ENCODE measurements around the gene DNAJC6.

Gene DNAJC6

DNA sequence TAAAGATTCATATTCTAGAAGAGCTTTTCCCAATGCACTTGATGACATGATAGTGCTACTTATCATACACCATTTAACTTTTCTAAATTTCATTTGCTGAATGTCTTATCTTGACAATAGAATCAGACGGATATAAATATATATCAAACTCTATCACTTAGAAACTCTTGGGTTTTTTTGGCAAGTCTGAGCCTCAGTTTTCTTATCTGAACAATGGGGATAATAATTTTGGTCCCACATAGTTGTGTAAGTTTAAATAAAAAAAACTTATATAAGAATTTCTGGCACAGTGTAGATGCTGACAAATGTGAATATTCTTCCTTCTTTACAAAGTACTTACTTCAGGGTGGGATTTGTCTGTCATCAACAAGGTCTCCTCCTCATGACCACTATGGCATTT, 89.7 kb downstream of the DNAJC6 start:
- no peak for TF ChIP-seq CTCF (IDR thresholded peaks at IDR 0.05)
- Histone ChIP-seq H3K27ac (no peak overlapping the region), H3K4me3 (no peak overlapping the region)
- no peak for DNase-seq (ENCODE audit: low spot score)

GRCh38 chr1:65401612-65402011, 92.3 kb downstream of the DNAJC6 start:
- Histone ChIP-seq H3K27ac (no peak overlapping the region), H3K4me3 (no peak overlapping the region)
- TF ChIP-seq CTCF (IDR thresholded peaks at IDR 0.05), result no peak
- no peak for DNase-seq (ENCODE audit: low spot score)

GRCh38 chr1:65404941-65405340, 95.6 kb downstream of the DNAJC6 start:
- no peak overlapping the region for H3K27ac ChIP-seq
- no peak for TF ChIP-seq CTCF (IDR thresholded peaks at IDR 0.05)

GRCh38 chr1:65407877-65408276, 98.5 kb downstream of the DNAJC6 start:
- no peak for TF ChIP-seq CTCF (IDR thresholded peaks at IDR 0.05)
- Histone ChIP-seq H3K27ac (no peak overlapping the region), H3K4me3 (no peak overlapping the region)
- DNase-seq (ENCODE audit: low spot score), result no peak

More at GRCh38 chr1:65404941-65405340, 95.6 kb downstream of the DNAJC6 start:
- H3K4me3 ChIP-seq, result no peak overlapping the region
- DNase-seq (ENCODE audit: low spot score), result no peak

DNA sequence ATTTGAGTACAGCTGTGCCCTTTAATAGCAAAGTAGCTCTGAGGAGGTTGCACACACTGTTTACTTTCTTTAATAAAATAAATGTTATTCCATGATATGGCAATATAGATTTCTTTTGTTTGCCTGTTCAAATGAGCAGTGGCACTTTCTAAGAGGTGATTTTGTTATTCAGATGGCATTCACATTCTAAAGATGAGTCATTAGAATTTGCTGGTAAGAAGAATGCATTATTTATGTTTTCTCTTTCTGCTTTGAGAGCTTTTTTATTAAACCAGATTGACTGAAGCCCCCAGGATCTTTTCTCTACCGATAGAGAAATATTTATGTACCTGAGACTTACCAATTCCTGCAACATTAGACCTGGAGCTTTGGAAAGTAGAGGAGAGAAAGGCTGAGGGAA, 100.0 kb downstream of the DNAJC6 start:
- H3K4me3 ChIP-seq, result no peak overlapping the region

DNA sequence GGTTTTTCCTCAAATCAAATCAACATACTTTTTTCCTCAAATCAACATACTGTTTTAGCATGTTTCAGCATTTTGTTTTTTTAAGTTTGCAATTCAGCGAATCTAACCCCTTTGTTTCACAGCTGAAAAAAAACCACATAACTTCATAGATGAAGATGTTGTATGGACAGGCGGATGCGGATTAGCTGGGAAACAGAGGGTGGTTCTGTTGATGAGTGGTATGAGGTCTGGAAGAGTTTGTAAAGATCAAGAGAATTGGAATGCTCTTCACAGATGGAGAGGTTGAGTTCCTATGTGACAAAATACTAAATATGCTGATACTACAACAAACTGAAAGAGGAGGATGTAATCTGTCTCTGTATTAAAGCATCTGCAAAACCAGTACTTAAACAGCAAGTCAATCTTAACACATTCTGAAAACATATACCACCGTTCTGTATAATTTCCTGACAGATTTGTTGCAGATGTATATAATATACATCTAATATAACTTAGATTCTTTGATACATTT, 100.5 kb downstream of the DNAJC6 start:
- Histone ChIP-seq H3K27ac (no peak overlapping the region), H3K4me3 (no peak overlapping the region)
- DNase-seq (ENCODE audit: low spot score), result no peak
- TF ChIP-seq CTCF (IDR thresholded peaks at IDR 0.05), result no peak

More for the DNA sequence above, 100.0 kb downstream of the DNAJC6 start:
- H3K27ac ChIP-seq, result no peak overlapping the region
- no peak for TF ChIP-seq CTCF (IDR thresholded peaks at IDR 0.05)
- no peak for DNase-seq (ENCODE audit: low spot score)

DNA sequence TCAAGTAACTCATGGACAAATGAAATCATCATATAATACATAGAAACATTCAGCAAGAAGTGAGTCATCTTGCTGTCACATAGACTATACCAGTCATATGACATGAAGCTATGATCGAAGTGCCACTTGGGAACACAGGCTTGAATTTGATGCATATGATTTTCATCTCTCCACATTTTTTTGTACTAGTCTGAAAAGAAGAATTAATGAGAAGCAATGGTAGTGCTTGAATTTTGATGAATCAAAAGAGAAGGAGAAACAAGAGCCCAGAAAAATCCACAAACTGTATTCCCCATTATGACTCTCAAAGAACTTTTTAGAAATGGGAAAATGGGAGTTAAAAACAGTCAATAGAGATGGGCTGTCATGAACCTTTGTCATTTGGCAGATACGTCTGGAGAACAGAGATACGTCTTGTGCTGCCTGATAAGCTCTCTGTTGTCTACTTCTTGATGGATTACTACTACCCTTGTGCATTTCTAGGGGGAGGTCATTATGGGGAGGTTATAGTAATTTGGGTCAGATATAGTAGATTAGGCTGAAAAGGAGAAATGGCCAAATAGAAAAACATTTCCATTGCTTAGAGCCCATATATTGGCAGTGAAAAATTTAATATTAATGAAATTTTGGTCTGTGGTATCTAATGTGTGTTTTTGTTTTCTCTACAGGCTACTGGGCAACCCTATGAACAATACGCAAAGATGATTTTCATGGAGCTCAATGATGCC, 103.1 kb downstream of the DNAJC6 start:
- TF ChIP-seq CTCF (IDR thresholded peaks at IDR 0.05), result no peak
- Histone ChIP-seq H3K4me3 (no peak overlapping the region), H3K27ac (no peak overlapping the region)
- no peak for DNase-seq (ENCODE audit: low spot score)
